GM19455 (cell line): ENCODE data around the gene CALML5.
"Not testable (repeated sequence)": the region's sequence is repeated elsewhere in the genome, so short reads cannot be mapped to it uniquely, and the experiment has no call there.

ENCODE experiments used
- ATAC-seq: cut with Tn5 transposase; IDR thresholded peaks from one replicate; pipeline ENCODE4 v1.9.1; 2021; ENCODE audit not compliant: unreplicated experiment

CALML5 gene

GRCh38 chr10:5484205-5484604 is 15.2 kb downstream of the CALML5 start:
- no peak for ATAC-seq

GRCh38 chr10:5482016-5482415 is 17.4 kb downstream of the CALML5 start:
- ATAC-seq, result no peak

GRCh38 chr10:5481121-5481520 is 18.2 kb downstream of the CALML5 start:
- ATAC-seq, result no peak

GRCh38 chr10:5480162-5480941 is 19.0 kb downstream of the CALML5 start:
- ATAC-seq, result no peak

- ATAC-seq, result no peak
Observed at GRCh38 chr10:5479481-5480161, 19.7 kb downstream of the CALML5 start.

GRCh38 chr10:5478694-5479305 is 20.6 kb downstream of the CALML5 start:
- no peak for ATAC-seq

- no peak for ATAC-seq
Observed at GRCh38 chr10:5477948-5478693, 21.2 kb downstream of the CALML5 start.

- ATAC-seq, result no peak
Observed at GRCh38 chr10:5476918-5477525, 22.3 kb downstream of the CALML5 start.

GRCh38 chr10:5475974-5476807 is 23.2 kb downstream of the CALML5 start:
- not testable (repeated sequence) for ATAC-seq

GRCh38 chr10:5475088-5475487 is 24.3 kb downstream of the CALML5 start:
- ATAC-seq, result not testable (repeated sequence)

GRCh38 chr10:5474642-5475041 is 24.7 kb downstream of the CALML5 start:
- ATAC-seq, result not testable (repeated sequence)

GRCh38 chr10:5470062-5470751 is 29.2 kb downstream of the CALML5 start:
- no peak for ATAC-seq

- no peak for ATAC-seq
Observed at GRCh38 chr10:5469353-5470061, 29.9 kb downstream of the CALML5 start.

- no peak for ATAC-seq
Observed at GRCh38 chr10:5468262-5469106, 30.9 kb downstream of the CALML5 start.

GRCh38 chr10:5467634-5468255 is 31.6 kb downstream of the CALML5 start:
- ATAC-seq, result no peak

GRCh38 chr10:5467207-5467535 is 32.2 kb downstream of the CALML5 start:
- ATAC-seq, result no peak

GRCh38 chr10:5466451-5467206 is 32.7 kb downstream of the CALML5 start:
- no peak for ATAC-seq
